ENCODE results near the gene TRPM5. TPM values are rescaled to one million over a fixed set of nuclear protein-coding genes. Genes with fewer than 3 reads are reported as not detected.
A peak's percentile ranks its signal among the peaks of the same experiment; 100 is the strongest.

TRPM5 gene
- total and polyA plus RNA-seq, 2 experiments from 2014 or later = not detected

GRCh38 chr11:2421226-2421994, 22.9 kb downstream of the TRPM5 start (continued):
- TF ChIP-seq, protein P1, sequence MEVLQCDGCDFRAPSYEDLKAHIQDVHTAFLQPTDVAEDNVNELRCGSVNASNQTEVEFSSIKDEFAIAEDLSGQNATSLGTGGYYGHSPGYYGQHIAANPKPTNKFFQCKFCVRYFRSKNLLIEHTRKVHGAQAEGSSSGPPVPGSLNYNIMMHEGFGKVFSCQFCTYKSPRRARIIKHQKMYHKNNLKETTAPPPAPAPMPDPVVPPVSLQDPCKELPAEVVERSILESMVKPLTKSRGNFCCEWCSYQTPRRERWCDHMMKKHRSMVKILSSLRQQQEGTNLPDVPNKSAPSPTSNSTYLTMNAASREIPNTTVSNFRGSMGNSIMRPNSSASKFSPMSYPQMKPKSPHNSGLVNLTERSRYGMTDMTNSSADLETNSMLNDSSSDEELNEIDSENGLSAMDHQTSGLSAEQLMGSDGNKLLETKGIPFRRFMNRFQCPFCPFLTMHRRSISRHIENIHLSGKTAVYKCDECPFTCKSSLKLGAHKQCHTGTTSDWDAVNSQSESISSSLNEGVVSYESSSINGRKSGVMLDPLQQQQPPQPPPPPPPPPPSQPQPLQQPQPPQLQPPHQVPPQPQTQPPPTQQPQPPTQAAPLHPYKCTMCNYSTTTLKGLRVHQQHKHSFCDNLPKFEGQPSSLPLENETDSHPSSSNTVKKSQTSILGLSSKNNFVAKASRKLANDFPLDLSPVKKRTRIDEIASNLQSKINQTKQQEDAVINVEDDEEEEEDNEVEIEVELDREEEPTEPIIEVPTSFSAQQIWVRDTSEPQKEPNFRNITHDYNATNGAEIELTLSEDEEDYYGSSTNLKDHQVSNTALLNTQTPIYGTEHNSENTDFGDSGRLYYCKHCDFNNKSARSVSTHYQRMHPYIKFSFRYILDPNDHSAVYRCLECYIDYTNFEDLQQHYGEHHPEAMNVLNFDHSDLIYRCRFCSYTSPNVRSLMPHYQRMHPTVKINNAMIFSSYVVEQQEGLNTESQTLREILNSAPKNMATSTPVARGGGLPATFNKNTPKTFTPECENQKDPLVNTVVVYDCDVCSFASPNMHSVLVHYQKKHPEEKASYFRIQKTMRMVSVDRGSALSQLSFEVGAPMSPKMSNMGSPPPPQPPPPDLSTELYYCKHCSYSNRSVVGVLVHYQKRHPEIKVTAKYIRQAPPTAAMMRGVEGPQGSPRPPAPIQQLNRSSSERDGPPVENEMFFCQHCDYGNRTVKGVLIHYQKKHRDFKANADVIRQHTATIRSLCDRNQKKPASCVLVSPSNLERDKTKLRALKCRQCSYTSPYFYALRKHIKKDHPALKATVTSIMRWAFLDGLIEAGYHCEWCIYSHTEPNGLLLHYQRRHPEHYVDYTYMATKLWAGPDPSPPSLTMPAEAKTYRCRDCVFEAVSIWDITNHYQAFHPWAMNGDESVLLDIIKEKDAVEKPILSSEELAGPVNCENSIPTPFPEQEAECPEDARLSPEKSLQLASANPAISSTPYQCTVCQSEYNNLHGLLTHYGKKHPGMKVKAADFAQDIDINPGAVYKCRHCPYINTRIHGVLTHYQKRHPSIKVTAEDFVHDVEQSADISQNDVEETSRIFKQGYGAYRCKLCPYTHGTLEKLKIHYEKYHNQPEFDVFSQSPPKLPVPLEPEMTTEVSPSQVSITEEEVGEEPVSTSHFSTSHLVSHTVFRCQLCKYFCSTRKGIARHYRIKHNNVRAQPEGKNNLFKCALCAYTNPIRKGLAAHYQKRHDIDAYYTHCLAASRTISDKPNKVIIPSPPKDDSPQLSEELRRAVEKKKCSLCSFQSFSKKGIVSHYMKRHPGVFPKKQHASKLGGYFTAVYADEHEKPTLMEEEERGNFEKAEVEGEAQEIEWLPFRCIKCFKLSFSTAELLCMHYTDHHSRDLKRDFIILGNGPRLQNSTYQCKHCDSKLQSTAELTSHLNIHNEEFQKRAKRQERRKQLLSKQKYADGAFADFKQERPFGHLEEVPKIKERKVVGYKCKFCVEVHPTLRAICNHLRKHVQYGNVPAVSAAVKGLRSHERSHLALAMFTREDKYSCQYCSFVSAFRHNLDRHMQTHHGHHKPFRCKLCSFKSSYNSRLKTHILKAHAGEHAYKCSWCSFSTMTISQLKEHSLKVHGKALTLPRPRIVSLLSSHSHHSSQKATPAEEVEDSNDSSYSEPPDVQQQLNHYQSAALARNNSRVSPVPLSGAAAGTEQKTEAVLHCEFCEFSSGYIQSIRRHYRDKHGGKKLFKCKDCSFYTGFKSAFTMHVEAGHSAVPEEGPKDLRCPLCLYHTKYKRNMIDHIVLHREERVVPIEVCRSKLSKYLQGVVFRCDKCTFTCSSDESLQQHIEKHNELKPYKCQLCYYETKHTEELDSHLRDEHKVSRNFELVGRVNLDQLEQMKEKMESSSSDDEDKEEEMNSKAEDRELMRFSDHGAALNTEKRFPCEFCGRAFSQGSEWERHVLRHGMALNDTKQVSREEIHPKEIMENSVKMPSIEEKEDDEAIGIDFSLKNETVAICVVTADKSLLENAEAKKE (CRISPR knock-in tag; IDR thresholded peaks at IDR 0.05) = no peak
- no peak for TF ChIP-seq CREB1 (CRISPR knock-in tag; IDR thresholded peaks at IDR 0.05; ENCODE audit: low read depth)
- TF ChIP-seq EZH2phosphoT487 (IDR thresholded peaks at IDR 0.05; ENCODE audit: unreplicated experiment) = no peak

GRCh38 chr11:2420502-2421225, 23.6 kb downstream of the TRPM5 start:
- Histone ChIP-seq H3K27me3 (ENCODE audit: insufficient read depth) (no peaks in the 10 kb centered on the region), H3K9me2 (ENCODE audit: insufficient read depth) (no peaks in the 10 kb centered on the region), H3K4me3 (no peak overlapping the region), H3K4me1 (ENCODE audit: insufficient read depth) (no peaks in the 10 kb centered on the region; the same call in 1 of the 2 replicates), H3K27ac (ENCODE audit: low read depth) (no peak overlapping the region), H3F3A (replicated peaks; ENCODE audit: low read depth) (no peaks in the 10 kb centered on the region), H2AFZ (peak overlapping the region; percentile 88), H3K36me3 (ENCODE audit: insufficient read depth) (no peaks in the 10 kb centered on the region), H3K4me2 (no peak overlapping the region), H4K20me1 (replicated peaks; ENCODE audit: insufficient read depth) (no peaks in the 10 kb centered on the region), H3K79me2 (replicated peaks; ENCODE audit: insufficient read depth) (no peaks in the 10 kb centered on the region)
- TF ChIP-seq NANOG (IDR thresholded peaks at IDR 0.05; ENCODE audit: borderline replicate concordance) (no peak), EZH2phosphoT487 (IDR thresholded peaks at IDR 0.05; ENCODE audit: unreplicated experiment) (no peak), ZNF331 (CRISPR knock-in tag; IDR thresholded peaks at IDR 0.05; ENCODE audit: low read depth) (no peak), ZNF114 (CRISPR knock-in tag; IDR thresholded peaks at IDR 0.05) (no peak)
- TF ChIP-seq, protein P2, sequence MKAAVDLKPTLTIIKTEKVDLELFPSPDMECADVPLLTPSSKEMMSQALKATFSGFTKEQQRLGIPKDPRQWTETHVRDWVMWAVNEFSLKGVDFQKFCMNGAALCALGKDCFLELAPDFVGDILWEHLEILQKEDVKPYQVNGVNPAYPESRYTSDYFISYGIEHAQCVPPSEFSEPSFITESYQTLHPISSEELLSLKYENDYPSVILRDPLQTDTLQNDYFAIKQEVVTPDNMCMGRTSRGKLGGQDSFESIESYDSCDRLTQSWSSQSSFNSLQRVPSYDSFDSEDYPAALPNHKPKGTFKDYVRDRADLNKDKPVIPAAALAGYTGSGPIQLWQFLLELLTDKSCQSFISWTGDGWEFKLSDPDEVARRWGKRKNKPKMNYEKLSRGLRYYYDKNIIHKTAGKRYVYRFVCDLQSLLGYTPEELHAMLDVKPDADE (IDR thresholded peaks at IDR 0.05) = no peak
- TF ChIP-seq, protein P3, sequence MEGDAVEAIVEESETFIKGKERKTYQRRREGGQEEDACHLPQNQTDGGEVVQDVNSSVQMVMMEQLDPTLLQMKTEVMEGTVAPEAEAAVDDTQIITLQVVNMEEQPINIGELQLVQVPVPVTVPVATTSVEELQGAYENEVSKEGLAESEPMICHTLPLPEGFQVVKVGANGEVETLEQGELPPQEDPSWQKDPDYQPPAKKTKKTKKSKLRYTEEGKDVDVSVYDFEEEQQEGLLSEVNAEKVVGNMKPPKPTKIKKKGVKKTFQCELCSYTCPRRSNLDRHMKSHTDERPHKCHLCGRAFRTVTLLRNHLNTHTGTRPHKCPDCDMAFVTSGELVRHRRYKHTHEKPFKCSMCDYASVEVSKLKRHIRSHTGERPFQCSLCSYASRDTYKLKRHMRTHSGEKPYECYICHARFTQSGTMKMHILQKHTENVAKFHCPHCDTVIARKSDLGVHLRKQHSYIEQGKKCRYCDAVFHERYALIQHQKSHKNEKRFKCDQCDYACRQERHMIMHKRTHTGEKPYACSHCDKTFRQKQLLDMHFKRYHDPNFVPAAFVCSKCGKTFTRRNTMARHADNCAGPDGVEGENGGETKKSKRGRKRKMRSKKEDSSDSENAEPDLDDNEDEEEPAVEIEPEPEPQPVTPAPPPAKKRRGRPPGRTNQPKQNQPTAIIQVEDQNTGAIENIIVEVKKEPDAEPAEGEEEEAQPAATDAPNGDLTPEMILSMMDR (conservative IDR thresholded peaks at IDR 0.05; ENCODE audit: low read depth in 2 of 2) = peak; percentile 73 to 93
- 0 out of 3 replicates have a peak, but pooled peaks cover 2% of the 10 kb centered on the region for H3K4me1 Mint-ChIP-seq
- DNase-seq (ENCODE audit: low spot score) (peak; percentile 94), ATAC-seq (peak; percentile 94)
- H3K27me3 Mint-ChIP-seq (ENCODE audit: insufficient read depth, low read depth, poor library complexity) = peaks cover 9% of the 10 kb centered on the region
- H3K9me3 Mint-ChIP-seq = peaks cover 3% of the 10 kb centered on the region; the same call in 1 of the 3 replicates
- no peak overlapping the region for H3K27ac Mint-ChIP-seq
- no peak overlapping the region for H3K4me3 Mint-ChIP-seq
- H3K36me3 Mint-ChIP-seq (ENCODE audit: low read depth) = no peaks in the 10 kb centered on the region

Measured in GM23338 (cell line).